HG03066 (cell line): Measurements from ENCODE around the gene FBXO7.

Experiments used
- ATAC-seq: cut with Tn5 transposase; IDR thresholded peaks from one replicate; pipeline ENCODE4 v1.9.1; 2021; ENCODE audit warnings: low read depth; ENCODE audit not compliant: unreplicated experiment

FBXO7 gene

DNA sequence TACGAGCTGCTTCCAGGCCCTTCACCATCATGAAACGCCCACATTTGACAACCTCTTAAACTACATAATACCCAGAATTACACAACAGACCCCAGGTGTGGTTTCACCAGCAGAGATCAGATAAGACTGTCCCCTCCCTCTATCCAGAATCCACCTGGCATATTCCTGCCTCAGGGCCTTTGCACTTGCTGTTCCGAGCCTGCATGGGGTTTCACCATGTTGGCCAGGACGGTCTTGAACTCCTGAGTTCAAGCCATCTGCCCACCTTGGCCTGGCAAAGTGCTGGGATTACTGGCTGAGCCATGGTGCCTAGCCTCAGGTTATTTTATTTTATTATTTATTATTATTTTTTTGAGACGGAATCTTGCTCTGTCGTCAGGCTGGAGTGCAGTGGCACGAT is 73.4 kb downstream of the FBXO7 start:
- no peak for ATAC-seq
